22Rv1 (cell line): ENCODE data around the gene PTGES3.

Experiments used
- H3K27ac ChIP-seq: fragments of 450-650 bp; 2 replicates; pipeline ENCODE4 v1.5.1; 2017
- CTCF ChIP-seq: fragments of 450-650 bp; IDR thresholded peaks from 2 replicates; pipeline ENCODE4 v1.5.1; 2017; ENCODE audit warnings: mild to moderate bottlenecking
- ZFX ChIP-seq: fragments of 450-650 bp; IDR thresholded peaks from 2 replicates; pipeline ENCODE4 v1.6.1; 2017; ENCODE audit warnings: antibody characterized with exemption, borderline replicate concordance

PTGES3 gene

GRCh38 chr12:56688129-56688845 is at the start of gene PTGES3:
TSS of gene PTGES3 (minus strand) at chr12:56688284. CDS start at chr12:56687999, 285 bp downstream.
- TF ChIP-seq CTCF, result no peak
- TF ChIP-seq ZFX, result no peak
- H3K27ac ChIP-seq, result peak within 1 kb of the TSS; percentile 100

- TF ChIP-seq ZFX, result no peak
- no peak for TF ChIP-seq CTCF
- peak overlapping the region; percentile 99 for H3K27ac ChIP-seq
Observed at GRCh38 chr12:56728139-56728861, 40.2 kb upstream of the PTGES3 start.

- peak overlapping the region; percentile 99 for H3K27ac ChIP-seq
Observed at GRCh38 chr12:56726196-56726675, 38.2 kb upstream of the PTGES3 start.

GRCh38 chr12:56725723-56726102 is 37.6 kb upstream of the PTGES3 start:
- TF ChIP-seq CTCF (no peak), ZFX (no peak)

GRCh38 chr12:56724972-56725722 is 37.1 kb upstream of the PTGES3 start, which contains the start of gene NACA:
TSS of gene NACA (minus strand) at chr12:56725299. CDS start at chr12:56724521, 778 bp downstream.
- TF ChIP-seq CTCF, result no peak
- TF ChIP-seq ZFX, result no peak
- peak within 1 kb of the TSS; percentile 99 for H3K27ac ChIP-seq

More at GRCh38 chr12:56725723-56726102, 37.6 kb upstream of the PTGES3 start:
- peak overlapping the region; percentile 99 for H3K27ac ChIP-seq

- TF ChIP-seq CTCF, result no peak
- TF ChIP-seq ZFX, result no peak
- H3K27ac ChIP-seq, result peak overlapping the region; percentile 99
Observed at GRCh38 chr12:56724701-56724971, 36.6 kb upstream of the PTGES3 start.

- TF ChIP-seq ZFX (no peak), CTCF (no peak)
- peak overlapping the region; percentile 99 for H3K27ac ChIP-seq
Observed at GRCh38 chr12:56723889-56724700, 36.0 kb upstream of the PTGES3 start.
